IMR-90 (cell line): Measurements from ENCODE around the gene ZNF526. TPM values are rescaled to one million over a fixed set of nuclear protein-coding genes. Genes with fewer than 3 reads are reported as not detected.

Source experiments
- ATAC-seq: fragments of 200-7000 bp; cut with Tn5 transposase; 2 replicates; pipeline ENCODE4 v1.9.1; 2020; ENCODE audit warnings: low read depth, mild to moderate bottlenecking, moderate library complexity
- BruUV-seq: library from RNA; stranded (reverse); fragments of 400-500 nt; replicated peaks from 2 replicates; lab custom pipeline; 2021; lab: Mats Ljungman, UMichigan
- CTCF ChIA-PET: fragments of 300-600 bp; formaldehyde crosslinking; extraction: SDS; loops from one replicate; lab custom pipeline; 2021; ENCODE audit warnings: antibody characterized with exemption; lab: Yijun Ruan, JAX
- POLR2A ChIA-PET: fragments of 300-600 bp; sonication (Branson Sonifier 250); formaldehyde crosslinking; loops from one replicate; lab custom pipeline; 2022; ENCODE audit warnings: antibody characterized with exemption; ENCODE audit not compliant: unreplicated experiment; lab: Charles Lee
- DNase-seq: peaks from one replicate; pipeline ENCODE4 v3.0.0; 2013
- H2AFZ ChIP-seq: replicated peaks from 2 replicates; pipeline ENCODE3; 2013; ENCODE audit warnings: low read length, mild to moderate bottlenecking; ENCODE audit not compliant: poor library complexity
- H2AK5ac ChIP-seq: 2 replicates; pipeline ENCODE4 v1.6.1; 2013; ENCODE audit warnings: low read depth, low read length, inconsistent platforms
- H2AK9ac ChIP-seq: replicated peaks from 2 replicates; pipeline ENCODE3; 2013; ENCODE audit warnings: mild to moderate bottlenecking, low read depth, low read length, moderate library complexity; ENCODE audit not compliant: poor library complexity
- H2BK120ac ChIP-seq: 2 replicates; pipeline ENCODE4 v1.6.1; 2013; ENCODE audit warnings: low read depth, low read length, inconsistent platforms
- H2BK15ac ChIP-seq: 3 replicates; pipeline ENCODE4 v1.6.1; 2013; ENCODE audit warnings: low read depth, low read length, inconsistent platforms
- H2BK20ac ChIP-seq: 2 replicates; pipeline ENCODE4 v1.6.1; 2013; ENCODE audit warnings: low read depth, mild to moderate bottlenecking, inconsistent platforms, low read length, moderate library complexity
- H2BK5ac ChIP-seq: 2 replicates; pipeline ENCODE4 v1.6.1; 2013; ENCODE audit warnings: mild to moderate bottlenecking, low read depth, low read length, inconsistent platforms; ENCODE audit not compliant: poor library complexity, severe bottlenecking
- H3K14ac ChIP-seq: replicated peaks from 2 replicates; pipeline ENCODE4 v1.6.1; 2013; ENCODE audit warnings: low read depth, low read length, inconsistent platforms
- H3K18ac ChIP-seq: 2 replicates; pipeline ENCODE4 v1.6.1; 2013; ENCODE audit warnings: low read depth, low read length, control low read depth
- H3K23ac ChIP-seq: 2 replicates; pipeline ENCODE4 v1.6.1; 2013; ENCODE audit warnings: low read depth, low read length, inconsistent platforms
- H3K27ac ChIP-seq: 2 replicates; pipeline ENCODE4 v1.5.1; 2013; ENCODE audit warnings: mild to moderate bottlenecking, control low read depth, low read length; ENCODE audit not compliant: insufficient read depth
- H3K27me3 ChIP-seq: 2 replicates; pipeline ENCODE4 v1.6.1; 2013; ENCODE audit warnings: low read length; ENCODE audit not compliant: control insufficient read depth, insufficient read depth
- H3K36me3 ChIP-seq: 2 replicates; pipeline ENCODE4 v1.6.1; 2013; ENCODE audit warnings: low read length, mixed read lengths; ENCODE audit not compliant: control insufficient read depth, insufficient read depth
- H3K4ac ChIP-seq: 2 replicates; pipeline ENCODE4 v1.6.1; 2013; ENCODE audit warnings: low read depth, low read length, inconsistent platforms
- H3K4me1 ChIP-seq: 2 replicates; pipeline ENCODE4 v1.6.1; 2013; ENCODE audit warnings: low read length, mixed read lengths; ENCODE audit not compliant: control insufficient read depth, insufficient read depth
- H3K4me2 ChIP-seq: 2 replicates; pipeline ENCODE4 v1.6.1; 2013; ENCODE audit warnings: low read depth, mild to moderate bottlenecking, control low read depth, low read length, moderate library complexity
- H3K4me3 ChIP-seq: 2 replicates; pipeline ENCODE4 v1.5.1; 2013; ENCODE audit warnings: low read depth, mild to moderate bottlenecking, control low read depth, low read length, moderate library complexity; ENCODE audit not compliant: insufficient read depth
- H3K56ac ChIP-seq: 2 replicates; pipeline ENCODE4 v1.6.1; 2013; ENCODE audit warnings: low read length, inconsistent platforms; ENCODE audit not compliant: insufficient read depth; ENCODE audit errors: extremely low read depth
- H3K79me1 ChIP-seq, 2 experiments: 2 replicates each; pipeline ENCODE4 v1.6.1; 2013; ENCODE audit warnings: low read length in 2 of 2, inconsistent platforms in 1 of 2, low read depth in 1 of 2
- H3K9ac ChIP-seq: 2 replicates; pipeline ENCODE4 v1.6.1; 2013; ENCODE audit warnings: low read depth, low read length, control low read depth
- H3K9me1 ChIP-seq: 2 replicates; pipeline ENCODE4 v1.6.1; 2013; ENCODE audit warnings: low read length, inconsistent platforms; ENCODE audit not compliant: insufficient read depth
- H3K9me3 ChIP-seq: 2 replicates; pipeline ENCODE4 v1.6.1; 2013; ENCODE audit warnings: low read length; ENCODE audit not compliant: control insufficient read depth, insufficient read depth
- H4K20me1 ChIP-seq: 2 replicates; pipeline ENCODE4 v1.6.1; 2013; ENCODE audit warnings: low read length, inconsistent platforms; ENCODE audit not compliant: insufficient read depth
- H4K5ac ChIP-seq: 2 replicates; pipeline ENCODE4 v1.6.1; 2013; ENCODE audit warnings: mild to moderate bottlenecking, low read depth, low read length, control low read depth
- H4K8ac ChIP-seq, 2 experiments: 2 replicates each; pipeline ENCODE4 v1.6.1; 2013; ENCODE audit warnings: low read depth in 2 of 2, low read length in 2 of 2, control low read depth in 1 of 2, inconsistent platforms in 1 of 2
- H4K91ac ChIP-seq: 2 replicates; pipeline ENCODE4 v1.6.1; 2013; ENCODE audit warnings: low read depth, low read length, inconsistent platforms; ENCODE audit not compliant: insufficient read depth
- CHD1 ChIP-seq: IDR thresholded peaks from 2 replicates; pipeline ENCODE4 v1.6.1; 2012; ENCODE audit warnings: low read depth, low read length, improper control_type of control experiment
- FOS ChIP-seq: fragments of 150-350 bp; IDR thresholded peaks from 2 replicates; pipeline ENCODE4 v1.6.1; 2016; ENCODE audit warnings: low read depth, low read length
- MAFK ChIP-seq: IDR thresholded peaks from 2 replicates; pipeline ENCODE4 v1.6.1; 2012; ENCODE audit warnings: low read depth, low read length, improper control_type of control experiment
- MAZ ChIP-seq: IDR thresholded peaks from 2 replicates; pipeline ENCODE4 v1.6.1; 2012; ENCODE audit warnings: low read depth, mild to moderate bottlenecking, low read length, improper control_type of control experiment, moderate library complexity, borderline replicate concordance
- RCOR1 ChIP-seq: IDR thresholded peaks from 2 replicates; pipeline ENCODE4 v1.6.1; 2012; ENCODE audit warnings: mild to moderate bottlenecking, low read length, improper control_type of control experiment; ENCODE audit not compliant: insufficient replicate concordance
- WGBS, 2 experiments: methylation state at CpG; one replicate each; pipeline versions ENCODE4 v1.1.5 to v1.1.7; 2013; ENCODE audit warnings: missing lambda C conversion rate in 2 of 2; ENCODE audit not compliant: insufficient read length in 1 of 2; ENCODE audit errors: extremely low coverage in 2 of 2; 5-methylcytosine and 5-hydroxymethylcytosine counted together
- dilution Hi-C: fragments of 300-500 bp; cut with HindIII; formaldehyde crosslinking; loops from one replicate; pipeline ENCODE4 v1.14.3; 2018; ENCODE audit warnings: low sequenced_read_pairs; ENCODE audit not compliant: unreplicated experiment
- in situ Hi-C: fragments of 300-500 bp; cut with MboI; formaldehyde crosslinking; loops from 3 replicates; pipeline ENCODE4 v1.14.3; 2019; ENCODE audit warnings: low sequenced_read_pairs, inconsistent platforms, mixed read lengths
- intact Hi-C: fragments of 100-400 bp; cut with micrococcal nuclease; formaldehyde crosslinking; loops from 2 replicates; pipeline ENCODE4 v1.10.0; 2022
- polyA plus RNA-seq, 3 experiments: library from polyadenylated mRNA; depleted of rRNA; stranded (reverse); fragments of >200 nt; gene quantifications; 2 replicates each; pipeline ENCODE4 v1.2.3, GENCODE V29; 2012; ENCODE audit warnings: low replicate concordance in 1 of 3
- total RNA-seq: library from RNA; depleted of rRNA; stranded (reverse); fragments of >200 nt; gene quantifications from 2 replicates; pipeline ENCODE4 v1.2.3, GENCODE V29; 2012
- TF ChIP-seq, protein P1 (sequence below): conservative IDR thresholded peaks from 2 replicates; pipeline ENCODE4 v1.5.1; 2012; ENCODE audit warnings: mild to moderate bottlenecking, low read depth, low read length, improper control_type of control experiment
- TF ChIP-seq, protein P2 (sequence below): fragments of 150-350 bp; IDR thresholded peaks from 2 replicates; pipeline ENCODE4 v1.6.1; 2016; ENCODE audit warnings: low read depth, mild to moderate bottlenecking, low read length, moderate library complexity, borderline replicate concordance
- TF ChIP-seq, protein P3 (sequence below): fragments of 150-350 bp; IDR thresholded peaks from 2 replicates; pipeline ENCODE4 v1.6.1; 2017; ENCODE audit warnings: mild to moderate bottlenecking, antibody characterized with exemption, low read length, low read depth

ZNF526 gene
- total and polyA plus RNA-seq, 2 of the 4 experiments (the other 2 are of a cell fraction), result 7.3 to 13.6 TPM

DNA sequence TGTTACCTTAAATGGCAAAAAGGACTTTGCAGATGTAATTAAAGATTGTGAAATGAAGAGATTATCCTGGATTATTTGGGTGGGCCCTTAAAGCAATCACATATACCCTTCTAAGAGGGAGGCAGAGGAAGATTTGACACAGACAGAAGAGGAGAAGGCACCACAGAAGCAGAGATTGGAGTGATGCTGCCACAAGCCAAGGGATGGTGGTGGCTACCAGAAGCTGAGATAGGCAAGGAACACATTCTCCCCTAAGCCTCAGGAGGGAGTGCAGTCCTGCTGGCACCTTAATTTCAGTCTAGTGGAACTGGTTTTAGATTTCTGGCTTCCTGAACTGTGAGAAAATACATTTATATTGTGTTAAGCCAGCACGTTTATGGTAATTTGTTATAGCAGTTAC lies 26.8 kb upstream of the ZNF526 start:
- Histone ChIP-seq H3K27ac (no peak overlapping the region), H2AK5ac (no peak overlapping the region), H3K9me1 (peaks cover 13% of the 10 kb centered on the region), H3K4me2 (no peak overlapping the region), H3K56ac (no peak overlapping the region), H2BK15ac (no peak overlapping the region), H3K9me3 (peaks cover 2% of the 10 kb centered on the region), H3K4ac (no peak overlapping the region), H3K23ac (no peak overlapping the region), H2AFZ (no peak overlapping the region), H3K36me3 (peaks cover 11% of the 10 kb centered on the region), H2BK20ac (no peak overlapping the region), H2BK120ac (no peak overlapping the region), H2BK5ac (no peak overlapping the region), H2AK9ac (no peak overlapping the region), H4K91ac (no peak overlapping the region), H3K9ac (no peak overlapping the region), H4K8ac (no peak overlapping the region), H3K4me3 (no peak overlapping the region), H3K79me1 (peaks cover 0 to 8% of the 10 kb centered on the region in 2 experiments; a peak in 1 of 4 replicates), H4K5ac (no peak overlapping the region), H3K14ac (no peak overlapping the region), H3K27me3 (no peaks in the 10 kb centered on the region), H3K18ac (no peak overlapping the region), H4K20me1 (no peaks in the 10 kb centered on the region), H3K4me1 (peaks cover 4% of the 10 kb centered on the region; the same call in 1 of the 2 replicates)
- WGBS, 2 experiments, result no CpG with 5 or more reads among the region's 1 CpG
- no TSS peak for BruUV-seq
- dilution Hi-C loops, result no loop called here
- TF ChIP-seq RCOR1 (no peak), CHD1 (no peak), MAFK (no peak), MAZ (no peak), FOS (no peak)
- TF ChIP-seq, protein P1, sequence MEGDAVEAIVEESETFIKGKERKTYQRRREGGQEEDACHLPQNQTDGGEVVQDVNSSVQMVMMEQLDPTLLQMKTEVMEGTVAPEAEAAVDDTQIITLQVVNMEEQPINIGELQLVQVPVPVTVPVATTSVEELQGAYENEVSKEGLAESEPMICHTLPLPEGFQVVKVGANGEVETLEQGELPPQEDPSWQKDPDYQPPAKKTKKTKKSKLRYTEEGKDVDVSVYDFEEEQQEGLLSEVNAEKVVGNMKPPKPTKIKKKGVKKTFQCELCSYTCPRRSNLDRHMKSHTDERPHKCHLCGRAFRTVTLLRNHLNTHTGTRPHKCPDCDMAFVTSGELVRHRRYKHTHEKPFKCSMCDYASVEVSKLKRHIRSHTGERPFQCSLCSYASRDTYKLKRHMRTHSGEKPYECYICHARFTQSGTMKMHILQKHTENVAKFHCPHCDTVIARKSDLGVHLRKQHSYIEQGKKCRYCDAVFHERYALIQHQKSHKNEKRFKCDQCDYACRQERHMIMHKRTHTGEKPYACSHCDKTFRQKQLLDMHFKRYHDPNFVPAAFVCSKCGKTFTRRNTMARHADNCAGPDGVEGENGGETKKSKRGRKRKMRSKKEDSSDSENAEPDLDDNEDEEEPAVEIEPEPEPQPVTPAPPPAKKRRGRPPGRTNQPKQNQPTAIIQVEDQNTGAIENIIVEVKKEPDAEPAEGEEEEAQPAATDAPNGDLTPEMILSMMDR, result no peak
- TF ChIP-seq, protein P2, sequence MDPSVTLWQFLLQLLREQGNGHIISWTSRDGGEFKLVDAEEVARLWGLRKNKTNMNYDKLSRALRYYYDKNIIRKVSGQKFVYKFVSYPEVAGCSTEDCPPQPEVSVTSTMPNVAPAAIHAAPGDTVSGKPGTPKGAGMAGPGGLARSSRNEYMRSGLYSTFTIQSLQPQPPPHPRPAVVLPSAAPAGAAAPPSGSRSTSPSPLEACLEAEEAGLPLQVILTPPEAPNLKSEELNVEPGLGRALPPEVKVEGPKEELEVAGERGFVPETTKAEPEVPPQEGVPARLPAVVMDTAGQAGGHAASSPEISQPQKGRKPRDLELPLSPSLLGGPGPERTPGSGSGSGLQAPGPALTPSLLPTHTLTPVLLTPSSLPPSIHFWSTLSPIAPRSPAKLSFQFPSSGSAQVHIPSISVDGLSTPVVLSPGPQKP, result no peak
- TF ChIP-seq, protein P3, sequence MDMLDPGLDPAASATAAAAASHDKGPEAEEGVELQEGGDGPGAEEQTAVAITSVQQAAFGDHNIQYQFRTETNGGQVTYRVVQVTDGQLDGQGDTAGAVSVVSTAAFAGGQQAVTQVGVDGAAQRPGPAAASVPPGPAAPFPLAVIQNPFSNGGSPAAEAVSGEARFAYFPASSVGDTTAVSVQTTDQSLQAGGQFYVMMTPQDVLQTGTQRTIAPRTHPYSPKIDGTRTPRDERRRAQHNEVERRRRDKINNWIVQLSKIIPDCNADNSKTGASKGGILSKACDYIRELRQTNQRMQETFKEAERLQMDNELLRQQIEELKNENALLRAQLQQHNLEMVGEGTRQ, result no peak
- in situ Hi-C loops, result no loop called here
- ChIA-PET CTCF (no interaction called here), POLR2A (no interaction called here)
- ATAC-seq (no peak), DNase-seq (no peak)
- intact Hi-C loops, result no loop called here
